ENCODE data around the gene TTLL10.

The TTLL10 gene

DNA sequence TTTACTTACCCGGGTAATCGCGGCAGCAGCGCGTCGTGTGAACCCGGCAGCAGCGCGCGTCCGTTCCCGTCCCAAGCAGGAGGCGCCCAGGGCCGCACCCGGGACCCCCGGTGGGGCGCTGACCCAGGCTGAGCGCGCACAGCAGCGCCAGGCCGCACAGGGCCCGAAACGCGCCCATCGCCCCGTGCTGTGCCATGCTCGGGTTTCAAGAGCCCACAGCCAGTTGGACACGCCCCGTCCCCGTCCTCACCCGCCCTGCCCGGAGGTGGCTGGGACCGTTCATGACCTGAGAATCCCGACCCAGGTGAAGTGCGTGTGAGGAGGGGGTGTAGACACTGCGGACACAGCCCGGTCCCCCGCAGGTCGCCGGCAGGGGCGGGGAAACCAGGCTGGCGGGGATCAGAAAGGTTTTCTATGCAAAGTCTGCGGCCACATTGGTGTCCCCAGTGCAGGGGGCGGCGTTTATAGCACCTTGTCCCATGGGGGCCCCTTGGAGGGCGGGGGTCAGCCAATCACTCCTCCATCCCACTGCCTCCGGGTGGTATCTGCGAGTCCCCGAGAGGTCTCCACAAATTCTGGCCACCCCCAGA, 32.8 kb downstream of the TTLL10 start, which contains the start of gene TNFRSF18:
Gene TNFRSF18 (minus strand): TSS at position 217 of the 590 bp plus-strand sequence. CDS start 21 bp downstream, at position 196.
- no peak for DNase-seq (ENCODE audit: low read depth)

DNA sequence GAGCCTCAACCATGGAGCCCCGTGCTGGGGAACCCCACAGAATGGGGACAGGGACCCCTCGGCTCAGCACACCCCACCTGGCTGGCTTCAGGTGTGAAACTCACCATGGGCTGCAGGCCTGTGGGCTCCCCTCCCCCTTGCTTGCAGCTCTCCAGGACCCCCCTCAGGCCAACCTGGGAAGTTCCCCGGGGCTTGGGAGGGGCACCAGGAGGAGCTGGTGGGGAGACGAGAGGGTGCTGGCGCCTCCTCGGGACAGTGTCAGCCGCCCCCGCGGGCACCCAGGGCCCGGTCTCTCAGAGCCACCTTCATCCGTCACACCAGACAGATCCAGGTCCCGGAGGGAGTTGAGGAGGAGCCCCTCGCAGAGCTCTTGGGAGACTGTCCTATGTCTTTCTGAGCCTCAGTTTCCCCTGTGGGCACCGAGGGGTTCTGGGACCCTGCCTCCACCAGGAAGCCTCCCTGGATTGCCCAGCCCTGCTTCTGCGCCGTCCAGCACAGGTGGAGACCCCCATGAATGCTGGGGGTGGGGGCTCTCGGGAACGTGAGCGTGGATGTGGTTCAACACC, 33.4 kb downstream of the TTLL10 start:
- DNase-seq (ENCODE audit: low read depth), result no peak

DNA sequence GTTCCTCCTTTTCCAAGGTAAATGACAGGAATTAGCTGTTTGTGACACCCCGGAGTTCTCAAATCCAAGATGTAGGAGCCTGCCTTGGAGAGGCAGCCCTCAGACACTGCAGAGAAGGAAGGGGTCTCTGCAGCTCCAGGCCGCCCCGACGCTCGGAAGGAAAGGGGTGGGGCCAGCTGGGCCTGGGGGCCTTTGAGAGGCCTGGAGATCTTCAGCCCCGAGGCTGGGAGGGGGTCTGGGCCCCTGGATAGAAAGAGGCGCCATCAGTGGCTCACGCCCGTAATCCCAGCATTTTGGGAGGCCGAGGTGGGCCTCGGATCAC, 33.9 kb downstream of the TTLL10 start:
- no peak for DNase-seq (ENCODE audit: low read depth)

- no peak for DNase-seq (ENCODE audit: low read depth)
Observed at GRCh38 chr1:1208713-1209433, 35.2 kb downstream of the TTLL10 start.

DNA sequence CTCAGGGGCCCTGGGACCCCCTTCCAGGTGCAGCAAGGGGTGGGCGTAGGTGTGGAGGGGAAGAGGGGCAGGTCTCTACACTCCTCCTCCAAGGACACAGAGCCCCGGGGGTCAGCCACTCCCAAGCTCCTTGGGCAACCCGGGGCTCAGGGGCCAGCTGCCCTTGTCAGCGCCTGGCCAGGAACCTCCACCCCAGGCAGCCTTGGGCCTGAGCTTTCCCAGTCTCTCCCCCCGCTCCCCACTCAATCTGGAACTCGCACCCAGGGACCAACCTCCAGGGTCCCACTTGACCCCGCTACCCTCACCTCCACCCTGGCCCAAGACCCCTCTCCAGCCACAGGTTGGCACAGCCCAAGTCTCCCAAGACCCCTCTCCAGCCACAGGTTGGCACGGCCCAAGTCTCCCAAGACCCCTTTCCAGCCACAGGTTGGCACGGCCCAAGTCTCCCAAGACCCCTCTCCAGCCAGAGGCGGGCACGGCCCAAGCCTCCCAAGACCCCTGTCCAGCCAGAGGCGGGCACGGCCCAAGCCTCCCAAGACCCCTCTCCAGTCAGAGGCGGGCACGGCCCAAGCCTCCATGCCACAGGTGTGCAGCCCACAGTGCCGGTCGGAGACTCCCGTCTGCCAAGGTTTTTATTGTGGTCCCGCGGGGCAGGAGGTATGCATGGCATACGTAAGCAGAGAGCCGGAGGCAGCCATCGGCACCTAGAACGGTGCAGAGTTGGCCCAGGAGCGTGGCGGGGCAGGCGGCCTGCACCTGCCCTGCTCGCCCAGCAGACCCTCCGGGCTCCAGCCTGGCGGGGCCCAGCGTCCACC, 37.3 kb downstream of the TTLL10 start:
- DNase-seq (ENCODE audit: low read depth), result no peak

DNA sequence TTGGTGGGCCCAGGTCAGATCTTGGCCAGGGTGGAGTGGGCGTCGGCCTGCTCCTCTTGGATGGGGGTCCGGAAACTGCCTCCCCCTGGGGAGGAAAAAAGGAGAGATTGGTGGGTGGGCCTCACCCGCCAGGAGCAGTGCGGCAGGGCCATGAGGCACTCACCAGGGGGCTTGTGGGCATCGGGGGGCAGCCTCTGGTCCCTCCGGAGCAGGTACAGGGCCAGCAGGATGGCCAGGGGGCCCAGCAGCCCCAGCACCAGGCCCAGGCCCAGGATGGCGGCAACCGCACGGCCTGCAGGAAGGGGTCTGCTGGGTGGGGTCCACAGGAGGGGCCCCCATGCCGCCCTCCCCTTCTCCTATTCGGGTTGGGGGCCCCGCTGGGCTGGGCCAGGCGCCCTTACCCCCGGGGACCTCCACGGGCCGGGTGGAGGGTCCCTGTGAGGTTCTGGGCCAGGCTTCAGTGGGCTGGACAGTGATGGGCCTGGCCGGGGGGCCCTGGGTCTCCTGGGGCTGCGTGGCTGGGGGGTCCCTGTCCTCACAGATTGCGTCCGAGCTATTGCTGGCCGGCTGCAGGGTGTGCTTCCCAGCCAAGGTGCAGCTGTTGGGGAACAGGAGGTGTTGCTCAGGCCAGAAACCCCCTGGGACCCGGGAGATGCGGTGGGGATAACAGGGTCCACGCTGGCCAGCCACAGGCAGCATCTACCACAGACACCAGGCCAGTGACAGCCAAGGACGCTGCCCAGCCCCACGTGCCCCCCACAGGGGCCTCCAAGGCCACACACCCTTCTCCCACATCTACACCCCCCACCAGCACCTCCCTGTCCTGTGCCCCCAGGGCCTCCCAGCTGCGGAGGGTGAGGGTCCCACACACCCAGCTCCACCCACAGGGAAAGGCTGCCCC, 38.1 kb downstream of the TTLL10 start:
- no peak for DNase-seq (ENCODE audit: low read depth)

DNA sequence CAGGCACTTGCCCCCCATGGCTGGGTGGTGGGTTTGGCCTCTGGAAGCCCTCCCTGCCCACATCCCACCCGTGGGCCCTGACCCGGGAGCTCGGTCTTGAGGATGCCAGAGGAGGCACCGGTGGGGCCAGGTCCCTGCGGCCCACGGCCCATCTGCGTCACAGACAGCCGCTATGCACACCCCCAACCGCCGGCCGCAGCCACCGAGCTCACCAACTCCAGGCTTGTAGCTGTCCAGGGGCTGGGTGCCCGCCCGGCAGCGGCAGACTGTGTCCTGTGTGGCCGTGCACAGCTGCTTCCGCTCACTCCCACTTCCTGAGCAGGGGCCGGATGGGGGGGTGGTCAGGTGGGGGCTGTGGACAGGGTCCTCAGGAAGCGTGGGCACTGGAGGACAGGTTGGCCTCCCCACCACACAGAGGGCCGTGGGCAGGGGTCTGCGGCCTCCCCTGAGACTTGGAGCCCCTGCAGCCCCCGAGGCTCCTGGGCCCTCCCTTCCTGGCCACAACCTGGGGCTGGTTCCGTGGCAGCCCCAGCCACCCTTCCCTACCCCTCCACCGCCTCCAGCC, 39.2 kb downstream of the TTLL10 start:
- DNase-seq (ENCODE audit: low read depth), result no peak

- no peak for DNase-seq (ENCODE audit: low read depth)
Observed at GRCh38 chr1:1213345-1214265, 39.9 kb downstream of the TTLL10 start, which contains the start of gene TNFRSF4. Gene TNFRSF4 (minus strand): TSS chr1:1214153. CDS start chr1:1214127, 26 bp downstream.

GRCh38 chr1:1215080-1215676, 41.5 kb downstream of the TTLL10 start:
- DNase-seq (ENCODE audit: low read depth), result no peak

DNA sequence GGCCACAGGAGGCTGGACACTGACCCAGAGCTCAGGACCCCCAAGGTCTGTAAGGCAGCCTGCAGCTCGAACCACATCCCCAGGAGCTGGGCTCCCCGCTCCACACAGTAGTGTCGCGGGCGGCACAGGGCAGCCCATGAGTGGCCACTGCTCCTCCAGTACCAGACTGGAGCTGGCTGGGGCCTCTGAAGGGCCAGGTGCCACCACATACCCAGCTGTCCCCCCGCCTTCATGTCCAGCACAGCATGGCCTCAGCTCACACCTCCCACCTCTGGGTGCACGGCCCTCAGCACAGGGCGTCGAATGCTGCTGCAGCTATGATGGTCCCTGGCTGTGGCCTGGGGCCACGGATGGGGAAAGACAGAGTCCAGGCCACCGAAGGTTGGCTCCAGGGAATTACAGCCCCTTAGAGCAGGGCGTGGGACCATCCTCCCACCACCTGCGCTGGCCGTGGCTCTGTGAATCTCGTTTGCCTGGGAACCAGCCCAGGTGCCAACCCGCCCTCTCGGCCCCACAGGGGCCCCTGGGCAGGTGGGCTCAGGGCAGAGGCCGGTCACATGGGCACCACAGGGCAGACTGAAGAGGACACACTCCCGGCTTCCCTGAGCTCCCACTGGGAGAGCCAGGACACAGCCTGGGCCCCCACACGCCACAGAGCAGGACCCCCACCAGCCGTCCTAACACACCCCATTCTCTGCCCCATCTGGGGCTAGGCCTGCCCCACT, 42.4 kb downstream of the TTLL10 start:
- no peak for DNase-seq (ENCODE audit: low read depth)

- DNase-seq (ENCODE audit: low read depth), result peak; percentile 48
Observed at GRCh38 chr1:1216770-1217620, 43.3 kb downstream of the TTLL10 start.

GRCh38 chr1:1217621-1218523, 44.2 kb downstream of the TTLL10 start:
- DNase-seq (ENCODE audit: low read depth), result no peak

DNA sequence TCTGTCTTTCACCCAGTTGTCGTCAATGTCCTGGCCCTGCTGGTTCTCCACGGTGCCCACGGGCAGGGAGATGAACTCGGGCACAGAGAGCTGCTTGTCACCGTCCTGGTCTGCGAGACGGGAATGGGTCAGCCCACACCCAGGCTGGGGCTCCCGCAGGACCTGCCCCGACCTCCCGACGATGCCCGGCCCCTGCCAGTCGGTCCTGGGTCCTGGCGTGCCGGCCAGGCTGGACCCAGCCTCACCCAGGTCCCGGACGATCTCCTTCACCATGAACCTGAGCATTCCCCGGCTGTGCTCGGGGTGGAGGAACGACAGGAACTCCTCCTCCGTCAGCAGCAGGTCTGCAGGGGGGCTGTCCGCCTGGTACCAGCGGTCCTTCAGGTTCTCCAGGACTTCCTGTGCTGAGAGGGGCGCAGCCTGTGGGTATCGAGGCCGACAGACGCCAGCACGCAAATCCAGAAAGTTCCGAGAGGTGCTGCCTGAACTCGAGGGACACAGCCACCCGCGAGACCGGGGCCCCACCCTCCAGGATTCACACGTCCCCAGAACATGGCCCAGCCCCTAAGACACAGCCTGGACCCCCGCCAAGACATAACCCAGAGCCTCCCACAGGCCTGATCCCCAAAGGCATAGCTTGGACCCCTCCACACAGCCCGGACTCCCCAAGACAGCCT, 45.0 kb downstream of the TTLL10 start:
- no peak for DNase-seq (ENCODE audit: low read depth)

DNA sequence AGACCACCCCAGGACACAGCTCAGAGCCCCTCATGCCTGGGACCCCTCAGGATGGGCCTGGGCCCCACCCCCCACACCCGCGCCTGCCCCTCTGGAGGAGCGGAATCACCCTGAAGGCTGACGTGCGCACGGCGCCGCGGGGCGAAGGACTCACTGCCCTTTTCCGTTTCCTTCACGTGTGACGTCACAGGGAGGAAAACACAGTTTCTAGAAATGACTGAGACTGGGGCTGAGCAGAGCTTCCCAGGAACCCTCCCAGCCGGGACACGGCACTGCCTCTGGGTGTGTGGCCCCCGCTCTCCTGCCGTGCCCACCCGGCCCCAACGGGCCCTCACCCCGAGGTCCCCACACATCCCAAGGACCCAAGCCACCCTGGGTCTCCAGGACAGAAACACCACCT, 45.7 kb downstream of the TTLL10 start:
- DNase-seq (ENCODE audit: low read depth), result peak; percentile 28

DNA sequence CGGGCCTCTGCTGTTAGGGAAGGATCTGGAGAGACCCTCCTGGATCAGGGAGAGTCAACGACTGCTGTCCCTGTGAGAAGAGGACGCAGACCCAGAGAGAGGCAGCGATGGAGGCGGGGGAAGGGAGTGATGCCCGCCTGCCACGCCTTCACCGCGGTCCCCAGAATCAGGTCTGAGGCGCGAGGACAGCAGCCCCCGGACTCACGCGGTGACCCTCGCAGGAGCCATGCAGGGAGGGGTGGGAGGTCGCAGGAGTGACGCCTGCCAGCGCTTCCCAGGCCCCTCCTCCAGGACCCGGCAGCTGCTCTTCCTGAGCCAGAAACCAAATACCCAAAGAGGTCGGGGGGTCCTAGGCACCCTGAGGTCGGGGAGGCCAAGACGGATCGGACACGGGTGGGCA, 46.5 kb downstream of the TTLL10 start:
- DNase-seq (ENCODE audit: low read depth), result no peak

GRCh38 chr1:1221887-1222574, 48.4 kb downstream of the TTLL10 start:
- no peak for DNase-seq (ENCODE audit: low read depth)

All from T follicular helper cell (primary cell).